K562 (cell line): ENCODE data around the gene ZNF791. TPM values are rescaled to one million over a fixed set of nuclear protein-coding genes. Genes with fewer than 3 reads are reported as not detected.

Source experiments
- BHLHE40 ChIP-seq: IDR thresholded peaks from 2 replicates; pipeline ENCODE4 v1.6.1; 2011; ENCODE audit warnings: low read length, improper control_type of control experiment
- BRD4 ChIP-seq: fragments of 200-600 bp; sonication (generic); IDR thresholded peaks from 2 replicates; pipeline ENCODE4 v1.6.1; 2017; ENCODE audit warnings: inconsistent platforms
- COPS2 ChIP-seq: fragments of 450-650 bp; conservative IDR thresholded peaks from 2 replicates; pipeline ENCODE4 v1.6.1; 2016; ENCODE audit warnings: mild to moderate bottlenecking, moderate library complexity
- ETV1 ChIP-seq: fragments of 450-650 bp; conservative IDR thresholded peaks from 2 replicates; pipeline ENCODE4 v1.6.1; 2016; ENCODE audit warnings: missing genetic modification characterization, control low read depth, low read depth, missing compliant biosample characterization
- KAT8 ChIP-seq: fragments of 450-650 bp; IDR thresholded peaks from 2 replicates; pipeline ENCODE4 v1.6.1; 2016; ENCODE audit warnings: low read depth, mild to moderate bottlenecking
- KLF1 ChIP-seq: fragments of 450-650 bp; IDR thresholded peaks from 2 replicates; pipeline ENCODE4 v1.6.1; 2016; ENCODE audit warnings: missing genetic modification characterization, missing compliant biosample characterization
- NFIC ChIP-seq: fragments of 450-650 bp; IDR thresholded peaks from 2 replicates; pipeline ENCODE4 v1.6.1; 2017; ENCODE audit warnings: mild to moderate bottlenecking, inconsistent platforms
- POLR2A ChIP-seq: fragments of 450-650 bp; conservative IDR thresholded peaks from 2 replicates; pipeline ENCODE4 v1.6.1; 2016
- PPARD ChIP-seq: fragments of 250-450 bp; sonication (Bioruptor Pico); IDR thresholded peaks from 2 replicates; pipeline ENCODE4 v1.8.0; 2022; ENCODE audit warnings: inconsistent platforms, mild to moderate bottlenecking, moderate library complexity
- RHOXF2B ChIP-seq: fragments of 250-450 bp; sonication (Bioruptor Pico); conservative IDR thresholded peaks from 2 replicates; pipeline ENCODE4 v1.5.1; 2021
- RNF2 ChIP-seq: sonication (generic); IDR thresholded peaks from 2 replicates; pipeline ENCODE4 v1.6.1; 2016
- SIN3A ChIP-seq, 2 experiments: fragments of 150-350 bp in 1 of 2; IDR thresholded peaks; 2 replicates each; pipeline ENCODE4 v1.6.1; 2011 to 2016; ENCODE audit warnings: borderline replicate concordance in 2 of 2, low read depth in 2 of 2, low read length in 2 of 2, mild to moderate bottlenecking in 2 of 2, moderate library complexity in 2 of 2; ENCODE audit not compliant: control insufficient read depth in 1 of 2
- SRSF3 ChIP-seq: fragments of 200-400 bp; formaldehyde crosslinking; IDR thresholded peaks from 2 replicates; pipeline ENCODE4 v1.6.1; 2016; ENCODE audit warnings: mild to moderate bottlenecking, low read length, moderate library complexity; ENCODE audit not compliant: insufficient read depth
- YY1 ChIP-seq, 3 experiments: IDR thresholded peaks; 2 replicates each; pipeline ENCODE4 v1.6.1; 2011; ENCODE audit warnings: low read length in 2 of 3, mild to moderate bottlenecking in 2 of 3, moderate library complexity in 2 of 3, borderline replicate concordance in 1 of 3, control low read depth in 1 of 3, low read depth in 1 of 3; ENCODE audit not compliant: insufficient read depth in 3 of 3, insufficient replicate concordance in 2 of 3, control insufficient read depth in 1 of 3, insufficient read length in 1 of 3; ENCODE audit errors: extremely low read depth in 1 of 3
- ZNF384 ChIP-seq: IDR thresholded peaks from 2 replicates; pipeline ENCODE4 v1.6.1; 2012; ENCODE audit warnings: low read depth, low read length, improper control_type of control experiment
- ZNF766 ChIP-seq: fragments of 200-800 bp; sonication (Bioruptor generic); conservative IDR thresholded peaks from 2 replicates; pipeline ENCODE4 v1.6.1; 2016; ENCODE audit warnings: missing genetic modification characterization, missing compliant biosample characterization
- polyA plus RNA-seq, 8 experiments: library from polyadenylated mRNA; depleted of rRNA in 4 of 8; stranded (reverse) in 5 of 8; unstranded in 3 of 8; fragments of >200 nt; fragmentation: Nextera tagmentation in 2 of 8; fragmentation: Illumina TruSeq in 1 of 8; extraction: Ambion mirVana in 2 of 8; extraction: Trizol in 1 of 8; gene quantifications; 2 replicates each; pipeline versions ENCODE4 v1.2.1 to v1.2.3, GENCODE V29; 2011 to 2014; ENCODE audit warnings: inconsistent platforms in 1 of 8, missing spikeins in 1 of 8
- total RNA-seq, 7 experiments: library from RNA; depleted of rRNA in 6 of 7; stranded (reverse); fragments of >200 nt in 6 of 7; fragmentation: Illumina TruSeq in 2 of 7; extraction: Trizol in 2 of 7; gene quantifications; 2 replicates each; pipeline versions ENCODE4 v1.2.1 to v1.2.3, GENCODE V29; 2011 to 2021; ENCODE audit warnings: low replicate concordance in 1 of 7
- TF ChIP-seq, protein P1 (sequence below): fragments of 250-450 bp; sonication (Bioruptor Pico); IDR thresholded peaks from 2 replicates; pipeline ENCODE4 v1.8.0; 2022; ENCODE audit warnings: inconsistent platforms
- TF ChIP-seq, protein P2 (sequence below): sonication (generic); formaldehyde crosslinking; IDR thresholded peaks from 2 replicates; pipeline ENCODE4 v1.8.1; 2022; ENCODE audit warnings: missing genetic modification reagents
- TF ChIP-seq, protein P3 (sequence below): sonication (generic); formaldehyde crosslinking; IDR thresholded peaks from 2 replicates; pipeline ENCODE4 v1.4.0; 2020; ENCODE audit warnings: mild to moderate bottlenecking, missing genetic modification reagents
- TF ChIP-seq, protein P4 (sequence below), 2 experiments: fragments of 200-800 bp in 1 of 2; sonication (Bioruptor generic) in 1 of 2; sonication (generic) in 1 of 2; formaldehyde crosslinking in 1 of 2; IDR thresholded peaks in 1 of 2; conservative IDR thresholded peaks in 1 of 2; 2 replicates each; pipeline versions ENCODE4 v1.5.0 to v1.6.1; 2016 to 2020; ENCODE audit warnings: missing compliant biosample characterization in 1 of 2, missing genetic modification characterization in 1 of 2, missing genetic modification reagents in 1 of 2

Gene ZNF791
- total and polyA plus RNA-seq, 9 of the 15 experiments (the other 6 are each of a cell fraction or from before 2014, with no cell fraction given), result 7.8 to 22.7 (median 13.1) TPM

DNA sequence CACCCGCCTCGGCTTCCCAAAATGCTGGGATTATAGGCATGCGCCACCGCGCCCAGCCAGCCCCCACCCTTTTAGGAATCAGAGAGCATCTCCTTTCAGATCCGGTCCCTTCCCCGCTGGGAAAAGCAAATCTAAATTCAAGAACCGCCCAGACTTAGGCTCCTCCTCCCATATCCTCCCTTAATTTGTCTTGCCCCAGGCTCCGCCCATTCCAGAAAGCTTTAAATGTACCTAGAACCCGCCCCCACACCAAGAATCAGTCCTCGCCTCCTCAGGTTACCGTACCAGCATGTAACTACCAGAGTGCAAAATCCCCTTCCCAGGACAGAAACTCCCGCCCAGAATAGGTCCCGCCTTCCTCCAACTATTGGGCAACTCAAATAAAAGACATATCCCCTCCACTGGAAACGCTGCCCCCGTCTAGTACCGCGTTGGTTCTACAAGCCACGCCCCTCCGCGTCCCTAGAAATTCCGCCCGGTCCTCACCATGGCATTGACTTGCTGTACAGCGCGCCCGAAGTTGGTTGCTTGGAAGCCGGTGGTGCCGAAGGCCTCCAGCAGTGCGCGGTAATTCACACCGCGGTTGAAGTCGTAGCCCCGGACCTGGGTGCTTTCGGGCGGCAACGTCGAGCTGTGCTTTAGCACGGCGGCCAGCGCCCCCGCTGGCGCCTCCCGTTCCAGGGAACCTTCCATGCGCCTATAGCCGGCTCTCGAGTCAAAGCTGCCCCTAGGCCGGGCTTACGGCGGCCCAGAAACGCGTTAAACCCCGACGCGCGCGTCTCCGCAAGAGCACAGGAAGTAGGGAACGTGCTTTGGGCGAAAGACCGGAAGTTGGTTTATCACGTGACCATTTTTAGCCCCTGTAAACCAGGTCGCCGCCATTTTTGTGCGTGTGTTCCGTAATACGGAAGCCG, 70.6 kb downstream of the ZNF791 start, which contains the start of gene DHPS (continued):
- TF ChIP-seq SIN3A (IDR thresholded peaks at IDR 0.05; ENCODE audit: borderline replicate concordance in 2 of 2, control insufficient read depth in 1 of 2, low read depth in 2 of 2, low read length in 2 of 2) (peak; percentile 43 to 75; a peak in 2 of 4 replicates), POLR2A (peak; percentile 94), SRSF3 (no peak), BRD4 (peak; percentile 84; the same call in 1 of the 2 replicates), ETV1 (peak; percentile 95), RHOXF2B (CRISPR knock-in tag) (no peak), KLF1 (0 out of 2 replicates have a peak, but pooled peaks have one; percentile 45), NFIC (no peak; the same call in 1 of the 2 replicates), PPARD (no peak), COPS2 (no peak), BHLHE40 (peak; percentile 85; the same call in 1 of the 2 replicates), KAT8 (no peak), ZNF766 (CRISPR knock-in tag) (no peak), YY1 (IDR thresholded peaks at IDR 0.05; ENCODE audit: borderline replicate concordance in 1 of 3, control insufficient read depth in 1 of 3, extremely low read depth in 1 of 3, insufficient read depth in 3 of 3, insufficient read length in 1 of 3, insufficient replicate concordance in 2 of 3, low read depth in 1 of 3, low read length in 2 of 3) (peak; percentile 80 to 97 (median 95)), RNF2 (peak; percentile 53; the same call in 1 of the 2 replicates), ZNF384 (peak; percentile 99)
- TF ChIP-seq, protein P1, sequence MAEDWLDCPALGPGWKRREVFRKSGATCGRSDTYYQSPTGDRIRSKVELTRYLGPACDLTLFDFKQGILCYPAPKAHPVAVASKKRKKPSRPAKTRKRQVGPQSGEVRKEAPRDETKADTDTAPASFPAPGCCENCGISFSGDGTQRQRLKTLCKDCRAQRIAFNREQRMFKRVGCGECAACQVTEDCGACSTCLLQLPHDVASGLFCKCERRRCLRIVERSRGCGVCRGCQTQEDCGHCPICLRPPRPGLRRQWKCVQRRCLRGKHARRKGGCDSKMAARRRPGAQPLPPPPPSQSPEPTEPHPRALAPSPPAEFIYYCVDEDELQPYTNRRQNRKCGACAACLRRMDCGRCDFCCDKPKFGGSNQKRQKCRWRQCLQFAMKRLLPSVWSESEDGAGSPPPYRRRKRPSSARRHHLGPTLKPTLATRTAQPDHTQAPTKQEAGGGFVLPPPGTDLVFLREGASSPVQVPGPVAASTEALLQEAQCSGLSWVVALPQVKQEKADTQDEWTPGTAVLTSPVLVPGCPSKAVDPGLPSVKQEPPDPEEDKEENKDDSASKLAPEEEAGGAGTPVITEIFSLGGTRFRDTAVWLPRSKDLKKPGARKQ, result no peak
- TF ChIP-seq, protein P2, sequence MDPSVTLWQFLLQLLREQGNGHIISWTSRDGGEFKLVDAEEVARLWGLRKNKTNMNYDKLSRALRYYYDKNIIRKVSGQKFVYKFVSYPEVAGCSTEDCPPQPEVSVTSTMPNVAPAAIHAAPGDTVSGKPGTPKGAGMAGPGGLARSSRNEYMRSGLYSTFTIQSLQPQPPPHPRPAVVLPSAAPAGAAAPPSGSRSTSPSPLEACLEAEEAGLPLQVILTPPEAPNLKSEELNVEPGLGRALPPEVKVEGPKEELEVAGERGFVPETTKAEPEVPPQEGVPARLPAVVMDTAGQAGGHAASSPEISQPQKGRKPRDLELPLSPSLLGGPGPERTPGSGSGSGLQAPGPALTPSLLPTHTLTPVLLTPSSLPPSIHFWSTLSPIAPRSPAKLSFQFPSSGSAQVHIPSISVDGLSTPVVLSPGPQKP (CRISPR knock-in tag), result peak; percentile 89; the same call in 1 of the 2 replicates
- TF ChIP-seq, protein P3, sequence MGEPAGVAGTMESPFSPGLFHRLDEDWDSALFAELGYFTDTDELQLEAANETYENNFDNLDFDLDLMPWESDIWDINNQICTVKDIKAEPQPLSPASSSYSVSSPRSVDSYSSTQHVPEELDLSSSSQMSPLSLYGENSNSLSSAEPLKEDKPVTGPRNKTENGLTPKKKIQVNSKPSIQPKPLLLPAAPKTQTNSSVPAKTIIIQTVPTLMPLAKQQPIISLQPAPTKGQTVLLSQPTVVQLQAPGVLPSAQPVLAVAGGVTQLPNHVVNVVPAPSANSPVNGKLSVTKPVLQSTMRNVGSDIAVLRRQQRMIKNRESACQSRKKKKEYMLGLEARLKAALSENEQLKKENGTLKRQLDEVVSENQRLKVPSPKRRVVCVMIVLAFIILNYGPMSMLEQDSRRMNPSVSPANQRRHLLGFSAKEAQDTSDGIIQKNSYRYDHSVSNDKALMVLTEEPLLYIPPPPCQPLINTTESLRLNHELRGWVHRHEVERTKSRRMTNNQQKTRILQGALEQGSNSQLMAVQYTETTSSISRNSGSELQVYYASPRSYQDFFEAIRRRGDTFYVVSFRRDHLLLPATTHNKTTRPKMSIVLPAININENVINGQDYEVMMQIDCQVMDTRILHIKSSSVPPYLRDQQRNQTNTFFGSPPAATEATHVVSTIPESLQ (CRISPR knock-in tag), result peak; percentile 95; the same call in 1 of the 2 replicates
- TF ChIP-seq, protein P4, sequence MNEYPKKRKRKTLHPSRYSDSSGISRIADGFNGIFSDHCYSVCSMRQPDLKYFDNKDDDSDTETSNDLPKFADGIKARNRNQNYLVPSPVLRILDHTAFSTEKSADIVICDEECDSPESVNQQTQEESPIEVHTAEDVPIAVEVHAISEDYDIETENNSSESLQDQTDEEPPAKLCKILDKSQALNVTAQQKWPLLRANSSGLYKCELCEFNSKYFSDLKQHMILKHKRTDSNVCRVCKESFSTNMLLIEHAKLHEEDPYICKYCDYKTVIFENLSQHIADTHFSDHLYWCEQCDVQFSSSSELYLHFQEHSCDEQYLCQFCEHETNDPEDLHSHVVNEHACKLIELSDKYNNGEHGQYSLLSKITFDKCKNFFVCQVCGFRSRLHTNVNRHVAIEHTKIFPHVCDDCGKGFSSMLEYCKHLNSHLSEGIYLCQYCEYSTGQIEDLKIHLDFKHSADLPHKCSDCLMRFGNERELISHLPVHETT (CRISPR knock-in tag; conservative IDR thresholded peaks at IDR 0.05 in 1 of 2, IDR thresholded peaks at IDR 0.05 in 1 of 2), result peak in 1 of 2 experiments; percentile 72; a peak in 1 of 4 replicates
